GM18520 (cell line): Measurements from ENCODE around the gene DSN1.
"Not testable (repeated sequence)": the region's sequence is repeated elsewhere in the genome, so short reads cannot be mapped to it uniquely, and the experiment has no call there.

Experiments
- ATAC-seq: cut with Tn5 transposase; IDR thresholded peaks from one replicate; pipeline ENCODE4 v1.9.1; 2021; ENCODE audit not compliant: unreplicated experiment

The DSN1 gene, protein sequence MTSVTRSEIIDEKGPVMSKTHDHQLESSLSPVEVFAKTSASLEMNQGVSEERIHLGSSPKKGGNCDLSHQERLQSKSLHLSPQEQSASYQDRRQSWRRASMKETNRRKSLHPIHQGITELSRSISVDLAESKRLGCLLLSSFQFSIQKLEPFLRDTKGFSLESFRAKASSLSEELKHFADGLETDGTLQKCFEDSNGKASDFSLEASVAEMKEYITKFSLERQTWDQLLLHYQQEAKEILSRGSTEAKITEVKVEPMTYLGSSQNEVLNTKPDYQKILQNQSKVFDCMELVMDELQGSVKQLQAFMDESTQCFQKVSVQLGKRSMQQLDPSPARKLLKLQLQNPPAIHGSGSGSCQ

DNA sequence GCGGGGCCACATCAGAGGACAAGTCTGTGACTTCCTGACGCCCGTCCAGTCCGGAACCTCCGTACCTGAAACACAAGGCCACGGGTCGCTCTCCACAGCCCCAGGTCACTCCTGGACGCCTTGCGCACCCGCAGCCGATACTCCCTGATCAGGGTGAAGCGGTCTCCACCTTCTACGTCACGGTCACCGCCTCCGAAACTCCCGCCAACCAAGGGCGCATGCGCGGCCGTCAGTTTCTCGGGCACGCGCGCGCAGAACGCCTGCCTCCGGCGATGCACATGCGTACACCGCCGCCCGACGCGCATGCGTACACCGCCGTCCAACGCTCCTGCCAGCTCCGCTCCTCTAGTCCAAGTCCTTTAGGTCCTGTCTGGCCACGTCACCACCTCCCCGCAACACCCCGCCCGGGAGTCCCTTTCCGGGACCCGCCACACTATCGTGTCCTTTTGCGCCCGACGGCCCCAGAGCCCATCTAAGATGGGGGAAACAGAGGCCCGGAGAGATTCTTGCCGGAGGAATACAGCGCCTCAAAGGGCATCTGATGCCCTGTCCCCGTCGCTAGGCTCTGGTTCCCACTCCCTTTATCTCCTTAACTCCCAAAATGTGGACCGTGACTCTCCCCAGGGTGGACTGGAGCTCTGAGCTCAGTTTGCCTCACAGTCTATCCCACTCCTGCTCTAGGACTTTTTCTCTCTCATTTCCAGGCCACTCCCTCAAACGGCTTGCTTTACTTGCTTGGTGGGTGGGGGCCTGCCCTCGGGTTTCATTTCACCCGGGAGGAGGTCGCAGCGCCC is at the start of gene DSN1:
Gene DSN1, minus strand, starts transcription at position 167 of the 794 bp plus-strand sequence. CDS start 2,305 bp downstream, outside the sequence.
- peak; percentile 77 for ATAC-seq

DNA sequence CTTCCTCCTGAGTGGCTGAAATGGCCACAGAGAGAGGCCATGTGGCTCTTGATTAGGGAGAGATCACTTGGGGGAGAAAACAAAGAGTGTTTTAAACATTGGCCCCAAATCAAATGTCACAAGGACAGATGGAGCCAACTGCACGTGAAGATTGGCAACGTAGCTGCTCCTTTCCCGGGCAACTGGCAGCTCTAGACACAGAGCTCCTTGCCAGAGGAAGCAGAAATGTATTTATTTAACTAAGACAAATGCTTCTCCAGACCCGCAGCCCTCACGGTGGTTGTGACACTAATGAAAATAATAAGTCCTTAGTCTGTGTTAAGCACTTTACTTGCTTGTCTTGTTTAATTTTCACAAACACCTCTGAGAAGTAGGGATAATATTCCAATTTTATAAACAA is 49.6 kb upstream of the DSN1 start:
- ATAC-seq = no peak

DNA sequence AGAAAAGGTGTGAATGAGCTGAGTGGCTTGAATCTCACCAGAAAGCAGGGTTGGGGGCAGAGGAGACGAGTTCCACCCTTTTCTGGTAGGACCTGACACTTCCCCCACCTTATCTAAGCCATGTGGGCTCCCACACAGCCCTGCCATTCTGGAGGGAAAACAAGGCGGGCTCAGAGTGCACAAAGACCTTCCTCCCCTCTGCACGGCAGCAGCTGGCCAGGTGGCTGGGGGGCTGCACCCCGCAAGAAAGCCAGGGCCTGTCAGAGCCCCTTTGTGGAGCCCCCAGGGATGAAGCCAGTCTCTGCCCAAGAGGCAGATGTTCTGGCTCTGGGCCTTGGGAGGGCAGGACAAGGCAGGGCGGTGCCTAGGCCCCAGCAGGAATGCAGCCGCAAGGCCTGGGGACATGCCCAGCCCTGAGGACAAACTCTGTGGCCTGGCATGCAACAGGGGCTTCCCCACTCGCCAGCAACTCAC is 48.4 kb upstream of the DSN1 start:
- ATAC-seq = no peak

DNA sequence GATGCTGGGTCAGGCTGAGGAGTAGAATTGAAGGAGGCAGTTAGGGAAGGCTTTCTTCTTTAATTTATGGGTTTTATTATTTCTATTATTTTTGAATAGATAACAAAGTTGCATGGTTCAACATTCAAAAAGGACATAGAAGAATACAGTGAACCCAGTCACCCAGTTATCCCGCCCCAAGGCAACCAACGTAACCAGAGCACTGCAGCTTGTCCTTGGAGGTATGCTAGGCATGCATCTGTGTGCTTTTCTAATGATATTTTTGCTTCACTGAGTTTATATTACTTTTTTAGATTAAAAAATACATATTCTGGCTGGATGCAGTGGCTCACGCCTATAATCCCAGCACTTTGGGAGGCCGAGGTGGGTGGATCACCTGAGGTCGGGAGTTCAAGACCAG is 47.4 kb upstream of the DSN1 start:
- no peak for ATAC-seq

DNA sequence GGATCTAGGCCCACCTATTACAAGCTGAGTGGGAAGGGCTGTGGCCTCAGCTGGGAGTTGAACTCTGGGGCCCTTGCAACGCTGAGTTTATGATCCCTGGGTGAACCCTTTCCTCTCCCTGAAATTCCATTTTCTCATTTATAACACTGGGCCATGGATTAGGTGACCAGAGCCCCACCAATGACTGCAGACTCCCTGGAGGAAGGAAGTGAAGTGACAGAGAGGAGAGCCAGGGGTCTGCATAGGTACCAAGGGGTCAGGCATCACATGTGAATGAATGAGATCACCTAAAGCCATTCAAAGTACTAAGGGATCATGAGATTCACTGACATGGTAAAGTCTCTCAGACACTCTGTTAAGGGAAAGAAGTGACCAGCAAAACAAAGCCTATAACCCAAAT is 46.5 kb upstream of the DSN1 start:
- ATAC-seq = no peak

DNA sequence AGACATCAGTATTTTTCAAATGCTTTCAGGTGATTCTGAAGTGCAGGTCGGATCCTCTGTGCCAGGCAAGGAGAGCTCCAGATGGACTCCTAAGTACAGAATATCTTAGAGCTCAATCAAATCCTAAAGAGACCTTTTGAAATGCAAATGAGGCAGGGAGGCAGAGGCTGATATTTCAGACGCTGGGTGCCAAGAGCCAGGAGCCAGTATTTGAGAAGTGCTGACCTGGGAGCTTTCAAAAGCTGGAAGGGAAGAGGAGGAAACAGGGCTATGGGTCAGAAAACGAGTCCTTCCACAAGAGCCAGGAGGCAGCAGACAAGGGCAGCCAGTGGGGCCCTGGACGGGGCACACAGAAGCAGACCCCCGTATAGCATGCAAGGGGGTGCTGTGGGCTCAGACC is 46.1 kb upstream of the DSN1 start:
- no peak for ATAC-seq

DNA sequence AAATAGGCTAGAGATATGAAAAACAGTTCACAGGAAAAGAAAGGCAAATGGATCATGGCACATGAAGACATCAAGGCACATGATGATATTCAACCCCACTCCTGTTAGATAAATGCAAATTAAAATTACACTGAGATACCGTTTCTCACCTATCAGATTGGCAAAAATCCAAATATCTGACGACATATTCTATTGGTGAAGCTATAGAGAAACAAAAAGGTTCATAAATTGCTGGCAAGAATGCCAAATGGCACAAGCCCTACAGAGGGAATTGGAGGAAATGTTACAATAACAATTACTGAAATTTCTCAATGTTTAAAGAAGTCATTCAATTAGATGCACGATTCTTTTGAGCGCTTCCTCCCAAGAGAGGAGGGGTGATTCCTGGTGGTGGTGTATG is 45.3 kb upstream of the DSN1 start:
- ATAC-seq = no peak

DNA sequence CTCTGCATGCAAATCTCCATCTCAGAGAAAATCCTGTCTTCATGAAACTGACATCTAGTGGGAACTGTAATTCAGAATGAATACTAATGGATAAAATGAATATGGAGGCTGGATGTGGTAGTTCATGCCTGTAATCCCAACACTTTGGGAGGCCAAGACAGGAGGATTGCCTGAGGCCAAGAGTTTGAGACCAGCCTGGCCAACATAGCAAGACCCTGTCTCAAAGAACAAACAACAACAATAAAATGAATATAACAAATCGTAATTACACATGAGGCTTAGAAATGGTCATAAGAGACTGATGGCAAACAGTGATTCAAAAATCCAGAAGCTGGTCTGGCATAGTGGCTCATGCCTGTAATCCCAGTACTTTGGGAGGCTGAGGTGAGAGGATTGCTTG is 44.6 kb upstream of the DSN1 start:
- no peak for ATAC-seq

DNA sequence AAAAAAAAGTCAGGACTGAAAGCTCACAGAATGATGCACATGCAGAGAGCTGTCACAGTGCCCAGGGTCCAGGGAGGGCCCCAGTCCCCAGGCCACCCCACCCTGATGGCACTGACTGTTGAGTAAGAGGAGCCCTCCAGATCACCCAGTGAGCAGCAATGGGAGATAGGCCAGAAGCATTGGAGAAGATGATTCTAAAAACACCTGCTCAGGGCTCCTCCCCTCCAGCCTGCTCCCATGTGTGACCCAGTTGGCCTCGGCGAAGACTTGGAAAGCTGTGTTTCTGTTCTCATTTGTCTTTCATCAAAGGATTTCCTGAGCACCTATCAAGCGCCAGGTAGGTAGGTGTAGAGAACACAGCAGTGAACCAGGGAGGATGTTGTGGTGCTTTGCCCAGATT is 43.9 kb upstream of the DSN1 start:
- ATAC-seq = no peak

DNA sequence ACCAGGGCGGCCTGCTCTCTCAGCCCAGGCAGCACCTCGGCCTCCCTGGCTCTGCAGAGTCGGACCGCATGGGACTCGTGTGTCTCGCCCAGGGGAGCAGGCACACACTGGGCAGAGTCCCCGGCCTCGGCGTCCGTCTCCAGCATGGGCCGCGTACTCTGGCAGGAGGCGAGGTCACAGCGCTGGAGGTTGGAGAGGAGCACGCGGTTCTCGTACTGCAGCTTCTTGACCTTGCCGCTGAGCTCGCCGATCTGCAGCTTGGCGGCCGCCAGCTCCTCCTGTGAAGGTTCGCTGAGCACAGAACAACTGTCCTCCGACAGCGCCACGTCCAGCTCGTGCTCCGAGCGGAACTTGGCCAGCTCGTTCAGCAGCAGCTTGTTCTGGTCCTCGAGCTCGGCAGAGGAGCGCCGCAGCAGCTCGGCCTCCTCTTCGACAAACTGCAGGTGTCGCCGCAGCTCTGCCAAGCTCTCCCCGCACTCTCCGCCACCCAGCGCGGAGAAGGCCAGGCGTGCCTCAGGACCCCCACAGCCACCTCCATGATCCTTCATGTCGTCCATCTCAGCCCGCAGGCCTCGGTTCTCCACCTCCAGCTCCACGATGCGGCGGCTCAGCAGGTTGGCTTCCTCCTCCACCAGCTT is 42.0 kb upstream of the DSN1 start:
- ATAC-seq = no peak

DNA sequence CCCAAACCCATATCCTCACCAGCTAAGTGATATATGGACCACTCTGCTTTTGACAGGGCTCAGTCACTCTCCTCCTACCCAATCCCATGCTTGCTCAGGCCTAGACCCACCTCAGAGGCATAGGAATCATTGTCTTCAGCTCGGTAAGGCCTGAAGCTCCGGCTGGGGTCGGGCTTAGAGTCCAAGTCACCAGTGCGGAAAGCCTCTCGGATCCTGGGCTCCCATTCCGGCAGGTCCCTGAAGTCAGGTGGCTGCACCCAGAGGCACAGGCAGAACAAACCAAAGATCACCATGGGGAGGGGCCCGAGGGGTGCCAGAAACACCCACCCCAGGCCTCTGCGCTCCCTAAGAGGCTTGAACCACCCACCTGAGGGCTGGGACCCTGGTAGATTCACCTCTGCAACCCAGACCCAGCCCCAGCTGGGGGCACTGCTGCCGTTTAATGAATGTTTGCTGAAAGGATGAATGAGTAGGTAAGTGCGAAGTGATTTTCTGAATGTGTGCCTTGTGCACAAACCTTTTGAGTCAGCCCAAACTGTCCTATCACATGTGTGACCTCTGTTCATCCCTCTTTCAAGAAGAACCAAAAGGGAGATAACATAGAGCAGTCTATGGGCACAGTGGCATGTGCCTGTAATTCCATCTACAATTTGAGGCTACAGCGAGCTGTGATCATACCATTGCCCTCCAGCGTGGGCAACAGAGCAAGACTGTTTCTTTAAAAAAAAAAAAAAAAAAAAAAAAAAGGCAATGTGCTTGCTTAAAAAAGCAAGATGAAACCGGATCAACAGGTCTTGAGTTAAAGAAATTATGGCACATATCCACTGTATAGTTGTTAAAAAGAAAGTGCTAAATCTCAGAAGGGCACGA is 39.3 kb upstream of the DSN1 start:
- no peak for ATAC-seq

DNA sequence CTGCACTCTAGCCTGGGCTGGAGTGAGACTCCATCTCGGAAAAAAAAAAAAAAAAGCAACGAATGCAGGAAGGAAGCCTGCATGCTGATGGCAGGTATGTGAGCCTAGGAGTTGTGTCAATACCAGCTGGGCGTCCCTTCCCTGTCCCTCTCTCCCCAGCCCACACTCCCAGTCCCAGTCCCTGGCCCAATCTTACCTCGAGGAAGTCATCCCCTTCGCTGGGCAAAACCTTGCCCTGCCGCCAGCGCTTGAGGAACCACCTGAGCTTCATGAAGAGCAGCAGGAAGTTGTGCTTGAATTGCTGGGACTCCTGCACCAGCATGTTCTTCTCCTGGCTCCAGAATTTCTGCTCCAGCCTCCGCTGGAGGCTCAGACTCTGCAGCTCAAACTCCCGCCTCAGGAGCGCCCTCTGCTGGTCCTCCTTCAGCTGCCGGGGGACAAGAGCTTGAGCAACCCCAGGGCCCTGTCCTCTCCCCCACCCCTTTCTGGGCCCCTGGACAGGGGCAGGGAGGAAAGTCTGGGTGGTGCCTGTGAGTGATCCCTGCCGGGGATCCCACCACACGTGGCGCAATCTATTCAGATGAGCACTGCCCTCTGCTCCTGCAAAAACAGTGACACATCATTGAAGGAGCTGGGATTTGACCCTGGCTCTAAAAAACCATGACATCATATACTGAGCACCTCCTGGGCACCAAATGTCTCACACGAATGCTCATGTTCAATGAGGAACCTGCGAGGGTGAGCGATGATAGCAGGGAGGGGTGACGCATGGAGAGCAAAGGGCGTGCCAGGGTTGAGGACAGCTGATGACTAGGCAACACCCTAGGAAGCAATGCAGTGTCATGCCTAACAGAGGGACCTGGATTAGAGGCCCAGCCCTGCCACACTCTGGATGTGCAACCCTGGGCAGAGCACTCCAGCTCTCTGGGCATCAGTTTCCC is 35.0 kb upstream of the DSN1 start:
- no peak for ATAC-seq

DNA sequence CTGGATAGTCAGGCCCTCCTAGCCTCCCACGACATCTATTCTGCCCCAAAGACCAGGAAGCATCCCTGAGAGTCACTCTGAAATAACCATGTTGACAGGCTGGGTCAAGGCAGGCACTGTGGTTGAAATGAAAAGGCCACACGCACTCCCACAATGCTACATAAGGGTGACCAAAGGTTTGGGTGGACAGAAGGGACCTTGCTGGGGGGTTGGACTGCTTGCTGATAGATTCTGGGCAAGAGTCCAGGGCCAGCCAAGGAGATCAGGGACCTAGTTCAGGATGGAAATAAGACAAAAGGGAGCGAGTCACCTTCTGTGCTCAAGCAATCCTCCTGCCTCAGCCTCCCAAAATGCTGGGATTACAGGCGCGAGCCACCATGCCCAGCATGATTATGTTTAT is 32.5 kb upstream of the DSN1 start:
- ATAC-seq = no peak

DNA sequence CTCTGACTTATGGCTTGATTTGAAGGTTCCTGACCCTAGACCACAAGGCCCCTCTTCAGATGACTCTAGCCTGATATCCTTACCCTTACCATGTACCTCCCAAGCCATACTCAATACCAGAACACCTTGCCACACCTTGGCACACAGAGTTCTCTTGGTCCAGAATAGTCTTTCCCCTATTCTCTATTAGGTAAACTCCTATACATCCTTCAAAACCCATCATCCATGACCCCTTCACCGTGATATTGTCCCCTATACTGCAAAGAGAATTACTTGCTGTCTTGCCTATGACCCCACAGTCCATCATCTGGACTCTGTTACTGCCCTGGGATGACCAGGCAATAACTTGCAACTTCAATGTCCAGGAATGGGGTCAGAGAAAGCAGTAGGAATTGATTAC is 31.8 kb upstream of the DSN1 start:
- ATAC-seq = no peak

DNA sequence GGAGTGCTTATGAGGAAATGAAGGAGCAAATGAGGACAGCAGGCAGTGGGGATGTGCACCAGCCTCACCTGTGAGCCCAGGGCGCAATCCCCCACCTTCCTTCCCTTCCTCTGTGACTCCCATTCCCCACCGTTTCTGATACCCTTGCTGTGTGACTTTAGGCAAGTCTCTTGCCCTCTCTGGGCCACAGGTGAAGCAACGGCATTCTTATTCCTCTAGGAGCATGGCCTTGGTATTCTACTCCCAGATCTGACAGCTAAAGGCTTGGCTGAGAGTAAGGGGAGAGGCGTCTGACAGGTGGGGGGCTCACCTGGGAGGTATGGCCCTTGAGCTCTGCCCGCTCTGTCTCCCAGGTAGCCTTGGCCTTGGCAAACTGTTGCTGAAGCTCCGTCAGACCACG is 30.9 kb upstream of the DSN1 start:
- ATAC-seq = no peak

DNA sequence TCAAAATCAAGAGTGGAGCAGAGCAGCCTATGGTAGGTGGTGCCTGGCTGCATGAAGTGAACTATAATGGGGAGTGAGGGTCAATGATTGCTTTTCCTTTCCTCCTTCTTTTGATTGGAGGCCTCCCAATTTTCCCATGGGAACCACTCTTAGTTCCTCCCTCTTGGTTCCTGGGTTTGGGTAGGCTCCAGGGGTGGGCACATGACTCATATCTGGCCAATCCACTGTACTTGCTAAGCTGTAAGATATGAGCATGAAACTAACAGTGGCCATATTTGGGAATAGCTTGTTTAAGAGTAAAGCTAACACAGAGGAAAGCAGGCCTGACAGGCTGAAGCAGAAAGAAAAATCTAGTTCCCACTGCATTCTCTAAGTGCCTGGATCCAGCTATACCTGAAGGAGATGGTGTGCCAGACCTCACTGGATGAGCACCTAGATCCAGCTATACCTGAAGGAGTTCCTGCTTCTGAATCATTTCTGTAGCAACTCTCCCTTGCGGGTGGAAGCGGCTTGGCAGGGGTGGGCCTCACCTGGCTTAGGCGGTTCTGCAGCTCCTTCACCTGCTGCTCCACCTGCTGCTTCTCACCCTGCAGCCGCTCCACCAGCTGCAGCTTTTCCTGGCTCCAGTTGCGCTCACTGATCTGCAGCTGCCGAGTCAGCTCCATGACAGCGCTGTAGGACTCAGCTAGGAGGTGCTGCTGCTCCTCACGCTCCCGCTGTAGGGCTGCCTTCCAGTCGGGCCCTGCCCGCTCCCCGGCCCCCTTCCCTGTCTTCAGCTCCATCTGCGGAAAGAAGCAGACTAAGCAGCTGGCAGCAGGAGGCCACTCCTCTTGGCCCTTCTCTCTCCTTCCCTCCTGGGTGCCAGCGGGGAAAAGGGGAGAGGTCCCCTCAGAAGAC is 29.0 kb upstream of the DSN1 start:
- ATAC-seq = no peak

DNA sequence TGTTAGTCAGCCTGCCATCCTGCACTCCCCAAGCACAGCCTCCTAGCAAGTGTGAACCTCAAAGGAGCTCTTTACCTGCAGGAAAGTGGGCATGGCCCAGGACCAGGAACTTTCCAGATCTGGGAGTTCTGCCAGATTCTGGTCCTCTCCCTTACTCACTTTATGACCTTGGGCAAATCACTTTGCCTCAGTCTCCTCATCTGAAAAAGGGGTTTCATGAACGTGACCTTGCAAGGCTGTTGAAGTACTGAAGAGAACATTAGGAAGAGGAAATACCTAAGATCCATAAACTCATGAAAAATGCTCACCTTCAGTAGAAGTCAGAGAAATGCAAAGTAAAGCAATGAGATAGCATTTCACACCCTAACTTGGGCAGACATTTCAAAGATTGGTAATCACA is 26.8 kb upstream of the DSN1 start:
- no peak for ATAC-seq

DNA sequence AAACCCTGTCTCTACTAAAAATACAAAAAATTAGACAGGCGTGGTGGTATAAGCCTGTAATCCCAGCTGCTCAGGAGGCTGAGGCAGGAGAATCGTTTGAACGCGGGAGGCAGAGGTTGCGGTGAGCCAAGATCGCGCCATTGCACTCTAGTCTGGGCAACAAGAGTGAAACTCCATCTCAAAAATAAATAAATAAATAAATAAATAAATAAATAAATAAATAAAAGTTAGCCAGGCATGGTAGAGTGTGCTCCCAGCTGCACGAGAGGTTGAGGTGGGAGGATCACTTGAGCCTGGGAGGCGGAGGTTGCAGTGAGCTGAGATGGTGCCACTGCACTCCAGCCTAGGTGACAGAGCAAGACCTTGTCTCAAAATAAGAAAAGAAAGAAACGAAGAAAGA is 25.8 kb upstream of the DSN1 start:
- not testable (repeated sequence) for ATAC-seq

DNA sequence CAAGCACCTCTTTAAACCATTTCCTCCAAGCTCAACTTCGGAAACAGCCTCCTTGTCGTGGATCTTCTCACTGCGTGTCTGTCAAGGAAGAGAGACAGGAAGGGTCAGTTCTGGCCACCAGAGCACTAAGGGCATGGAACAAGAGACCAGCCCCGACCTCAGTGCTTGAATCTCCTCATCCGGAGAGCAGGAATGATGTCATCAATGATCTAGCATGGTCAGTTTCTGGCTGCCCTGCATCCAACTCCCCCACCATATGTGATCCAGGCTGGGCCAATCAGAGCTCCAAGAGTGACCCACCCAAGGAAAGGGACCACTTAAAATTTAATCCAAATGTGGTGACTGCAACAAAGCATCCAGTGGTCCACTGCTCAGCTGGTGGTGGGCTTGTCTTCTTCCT is 23.3 kb upstream of the DSN1 start:
- ATAC-seq = no peak
